HCT116 (cell line): Measurements from ENCODE around the gene NAALADL2. TPM values are rescaled to one million over a fixed set of nuclear protein-coding genes. Genes with fewer than 3 reads are reported as not detected.

Source experiments
- ATAC-seq: fragments of 200-7000 bp; cut with Tn5 transposase; 2 replicates; pipeline ENCODE4 v1.9.1; 2020; ENCODE audit warnings: mild to moderate bottlenecking, moderate library complexity
- BruUV-seq: library from RNA; stranded (reverse); fragments of 400-500 nt; replicated peaks from 2 replicates; lab custom pipeline; 2021; lab: Mats Ljungman, UMichigan
- CTCF ChIA-PET: fragments of 300-600 bp; sonication (Branson Sonifier 250); formaldehyde crosslinking; loops from one replicate; lab custom pipeline; 2021; ENCODE audit warnings: antibody characterized with exemption; lab: Charles Lee
- POLR2A ChIA-PET: fragments of 300-600, 350-600 bp; sonication (Branson Sonifier 250); formaldehyde crosslinking; loops from one replicate; lab custom pipeline; 2021; ENCODE audit warnings: antibody characterized with exemption; lab: Charles Lee
- RAD21 ChIA-PET, 2 experiments: fragments of 300-600 bp; sonication (Branson Sonifier 250); formaldehyde crosslinking; loops; one replicate each; lab custom pipeline; 2023; ENCODE audit warnings: low total read pairs in 2 of 2; ENCODE audit not compliant: uncharacterized antibody in 2 of 2, unreplicated experiment in 2 of 2, low non-redundant PET in 1 of 2; lab: Charles Lee
- DNase-seq: peaks from one replicate; pipeline ENCODE4 v3.0.0-alpha.2; 2010; ENCODE audit warnings: low read depth, low spot score
- H2AFZ ChIP-seq: fragments of 200-600 bp; shearing (Covaris generic), sonication (generic); 2 replicates; pipeline ENCODE4 v1.6.1; 2017; ENCODE audit warnings: low read depth, mixed run types, mixed read lengths, antibody characterized with exemption, low read length; ENCODE audit not compliant: poor library complexity, severe bottlenecking
- H3K27ac ChIP-seq: 2 replicates; pipeline ENCODE4 v1.5.1; 2012; ENCODE audit warnings: low read depth, low read length
- H3K27me3 ChIP-seq: fragments of 200-600 bp; sonication (generic); 2 replicates; pipeline ENCODE4 v1.6.1; 2016; ENCODE audit warnings: mixed run types, low read length, mixed read lengths; ENCODE audit not compliant: insufficient read depth
- H3K36me3 ChIP-seq, 2 experiments: fragments of 200-500 bp in 1 of 2; fragments of 200-600 bp in 1 of 2; sonication (Bioruptor generic) in 1 of 2; sonication (generic) in 1 of 2; 2 replicates each; pipeline versions ENCODE4 v1.5.1 to v1.6.1; 2014 to 2016; ENCODE audit warnings: low read length in 2 of 2, inconsistent platforms in 1 of 2, mixed read lengths in 1 of 2, mixed run types in 1 of 2; ENCODE audit not compliant: insufficient read depth in 2 of 2, control insufficient read depth in 1 of 2
- H3K4me1 ChIP-seq, 2 experiments: fragments of 200-600 bp in 1 of 2; sonication (generic) in 1 of 2; 2 replicates each; pipeline versions ENCODE4 v1.5.1 to v1.6.1; 2012 to 2017; ENCODE audit warnings: low read length in 2 of 2, inconsistent platforms in 1 of 2, mild to moderate bottlenecking in 1 of 2, mixed read lengths in 1 of 2, mixed run types in 1 of 2, moderate library complexity in 1 of 2; ENCODE audit not compliant: insufficient read depth in 2 of 2, control insufficient read depth in 1 of 2
- H3K4me2 ChIP-seq: fragments of 200-600 bp; sonication (generic); 2 replicates; pipeline ENCODE4 v1.6.1; 2017; ENCODE audit warnings: mixed run types, low read length, mixed read lengths
- H3K4me3 ChIP-seq, 2 experiments: fragments of 200-600 bp in 1 of 2; sonication (generic) in 1 of 2; replicated peaks in 1 of 2; 2 replicates each; pipeline ENCODE4 v1.5.1; 2011 to 2016; ENCODE audit warnings: low read length in 2 of 2, control low read depth in 1 of 2, low read depth in 1 of 2, mild to moderate bottlenecking in 1 of 2, mixed read lengths in 1 of 2, mixed run types in 1 of 2
- H3K79me2 ChIP-seq: fragments of 200-600 bp; sonication (generic); 2 replicates; pipeline ENCODE4 v1.6.1; 2017; ENCODE audit warnings: mild to moderate bottlenecking, mixed run types, low read length, moderate library complexity, mixed read lengths; ENCODE audit not compliant: insufficient read depth
- H3K9ac ChIP-seq: fragments of 200-600 bp; sonication (generic); 2 replicates; pipeline ENCODE4 v1.6.1; 2016; ENCODE audit warnings: low read length, mixed read lengths
- H3K9me2 ChIP-seq: fragments of 200-600 bp; sonication (generic), shearing (Covaris generic); 2 replicates; pipeline ENCODE4 v1.6.1; 2017; ENCODE audit warnings: mixed run types, mild to moderate bottlenecking, moderate library complexity; ENCODE audit not compliant: insufficient read depth
- H3K9me3 ChIP-seq, 2 experiments: fragments of 200-500 bp in 1 of 2; fragments of 200-600 bp in 1 of 2; sonication (Bioruptor generic) in 1 of 2; sonication (generic) in 1 of 2; 2 replicates each; pipeline ENCODE4 v1.6.1; 2014 to 2017; ENCODE audit warnings: low read length in 2 of 2, mixed read lengths in 2 of 2, inconsistent platforms in 1 of 2, low read depth in 1 of 2, mild to moderate bottlenecking in 1 of 2, mixed run types in 1 of 2, moderate library complexity in 1 of 2; ENCODE audit not compliant: control insufficient read depth in 1 of 2, insufficient read depth in 1 of 2
- H4K20me1 ChIP-seq: fragments of 200-600 bp; sonication (generic), shearing (Covaris generic); 2 replicates; pipeline ENCODE4 v1.6.1; 2017; ENCODE audit warnings: mixed run types, mild to moderate bottlenecking, moderate library complexity; ENCODE audit not compliant: insufficient read depth
- CBX3 ChIP-seq: IDR thresholded peaks from 2 replicates; pipeline ENCODE4 v1.6.1; 2012; ENCODE audit warnings: low read depth
- CEBPB ChIP-seq: IDR thresholded peaks from 2 replicates; pipeline ENCODE4 v1.6.1; 2012; ENCODE audit warnings: low read depth
- EGR1 ChIP-seq: IDR thresholded peaks from 2 replicates; pipeline ENCODE4 v1.6.1; 2012; ENCODE audit warnings: low read depth
- ELF1 ChIP-seq: IDR thresholded peaks from 2 replicates; pipeline ENCODE4 v1.6.1; 2012; ENCODE audit warnings: low read depth, borderline replicate concordance
- EZH2 ChIP-seq: fragments of 200-600 bp; sonication (generic); IDR thresholded peaks from 2 replicates; pipeline ENCODE4 v1.6.1; 2017; ENCODE audit warnings: antibody characterized with exemption, mixed run types
- EZH2phosphoT487 ChIP-seq: fragments of 200-600 bp; IDR thresholded peaks from 2 replicates; pipeline ENCODE4 v1.6.1; 2018; ENCODE audit warnings: antibody characterized with exemption, borderline replicate concordance
- FOSL1 ChIP-seq: IDR thresholded peaks from 2 replicates; pipeline ENCODE4 v1.6.1; 2012; ENCODE audit warnings: low read depth
- POLR2A ChIP-seq: IDR thresholded peaks from 2 replicates; pipeline ENCODE4 v1.7.0; 2011; ENCODE audit warnings: borderline replicate concordance; ENCODE audit not compliant: insufficient read depth, insufficient read length; ENCODE audit errors: extremely low read depth
- POLR2AphosphoS5 ChIP-seq: IDR thresholded peaks from 2 replicates; pipeline ENCODE4 v1.6.1; 2011; ENCODE audit warnings: mild to moderate bottlenecking, low read depth, low read length, moderate library complexity
- RAD21 ChIP-seq: IDR thresholded peaks from 2 replicates; pipeline ENCODE4 v1.6.1; 2012; ENCODE audit warnings: low read depth, mild to moderate bottlenecking
- YY1 ChIP-seq: IDR thresholded peaks from 2 replicates; pipeline ENCODE4 v1.6.1; 2011; ENCODE audit warnings: low read length, low read depth, moderate library complexity, mild to moderate bottlenecking; ENCODE audit not compliant: insufficient replicate concordance; ENCODE audit errors: extremely low read depth
- ZNF274 ChIP-seq: fragments of 200-500 bp; sonication (Bioruptor generic); IDR thresholded peaks from 2 replicates; pipeline ENCODE4 v1.6.1; 2014; ENCODE audit warnings: mild to moderate bottlenecking, low read depth, low read length, inconsistent platforms
- intact Hi-C: fragments of 100-400 bp; cut with micrococcal nuclease; formaldehyde crosslinking; loops from 2 replicates; pipeline ENCODE4 v1.10.0; 2022
- total RNA-seq: library from RNA; stranded (reverse); gene quantifications from one replicate; pipeline ENCODE4 v1.2.1, GENCODE V29; 2021; ENCODE audit not compliant: unreplicated experiment
- TF ChIP-seq, protein P1 (sequence below): IDR thresholded peaks from 2 replicates; pipeline ENCODE4 v1.6.1; 2011; ENCODE audit warnings: mild to moderate bottlenecking, low read length, moderate library complexity; ENCODE audit not compliant: insufficient replicate concordance; ENCODE audit errors: extremely low read depth
- TF ChIP-seq, protein P2 (sequence below): IDR thresholded peaks from 2 replicates; pipeline ENCODE4 v1.6.1; 2012
- TF ChIP-seq, protein P3 (sequence below), 3 experiments: fragments of 200-600 bp in 1 of 3; sonication (generic) in 1 of 3; IDR thresholded peaks in 2 of 3; conservative IDR thresholded peaks in 1 of 3; 2 replicates each; pipeline ENCODE4 v1.5.1; 2012 to 2017; ENCODE audit warnings: low read depth in 2 of 3, low read length in 2 of 3, antibody characterized with exemption in 1 of 3, borderline replicate concordance in 1 of 3, control low read depth in 1 of 3, mild to moderate bottlenecking in 1 of 3, mixed read lengths in 1 of 3, mixed run types in 1 of 3, moderate library complexity in 1 of 3; ENCODE audit not compliant: insufficient read depth in 1 of 3
- TF ChIP-seq, protein P4 (sequence below): IDR thresholded peaks from 2 replicates; pipeline ENCODE4 v1.6.1; 2012; ENCODE audit warnings: low read depth
- TF ChIP-seq, protein P5 (sequence below): IDR thresholded peaks from 2 replicates; pipeline ENCODE4 v1.6.1; 2012

NAALADL2 gene
- total RNA-seq, 1 experiment from 2014 or later, result 2.9 TPM

DNA sequence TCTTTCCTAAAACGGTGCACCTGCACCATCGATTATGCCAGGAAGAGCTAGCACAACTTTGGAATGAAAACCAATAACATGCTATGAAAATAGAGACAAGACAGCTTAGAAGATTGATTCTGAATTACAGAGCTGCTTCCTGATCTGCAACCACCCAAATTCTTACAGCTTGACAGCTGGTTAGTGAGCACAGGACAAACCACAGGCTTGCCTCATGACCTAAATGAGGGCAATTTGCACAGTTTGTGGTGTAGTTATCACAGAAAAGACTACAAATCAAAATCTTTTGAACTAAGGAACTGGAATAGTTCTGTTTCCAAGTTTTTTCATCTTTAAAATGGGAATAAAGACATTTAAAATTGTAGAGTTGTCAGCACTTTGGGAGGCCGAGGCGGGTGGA is 533.5 kb downstream of the NAALADL2 start:
- intact Hi-C loops, result no loop called here
- no peak overlapping the region for H3K4me3 ChIP-seq
- no peaks in the 10 kb centered on the region for H3K4me1 ChIP-seq
- no peaks in the 10 kb centered on the region for H3K9me3 ChIP-seq
- ChIA-PET POLR2A (no interaction called here), RAD21 (interaction anchor here in 1 of 2 experiments (0.7 kb wide), 1 partner anchor 247 kb away, joined by 5 read pairs; no protein-coding TSS in a partner anchor), CTCF (no interaction called here)
- DNase-seq, result no peak
- H3K79me2 ChIP-seq, result no peaks in the 10 kb centered on the region
- no peak overlapping the region for H3K27ac ChIP-seq
- H3K36me3 ChIP-seq, result no peaks in the 10 kb centered on the region
- no peaks in the 10 kb centered on the region for H4K20me1 ChIP-seq
- no peak overlapping the region for H3K4me2 ChIP-seq
- H3K9ac ChIP-seq, result no peak overlapping the region
- ATAC-seq, result no peak
- no peaks in the 10 kb centered on the region for H3K9me2 ChIP-seq
- no TSS peak for BruUV-seq
- TF ChIP-seq RAD21, result no peak
- no peak for TF ChIP-seq YY1
- TF ChIP-seq EGR1, result no peak
- no peak for TF ChIP-seq ELF1
- TF ChIP-seq ZNF274, result no peak
- TF ChIP-seq POLR2AphosphoS5, result no peak
- TF ChIP-seq, protein P1, sequence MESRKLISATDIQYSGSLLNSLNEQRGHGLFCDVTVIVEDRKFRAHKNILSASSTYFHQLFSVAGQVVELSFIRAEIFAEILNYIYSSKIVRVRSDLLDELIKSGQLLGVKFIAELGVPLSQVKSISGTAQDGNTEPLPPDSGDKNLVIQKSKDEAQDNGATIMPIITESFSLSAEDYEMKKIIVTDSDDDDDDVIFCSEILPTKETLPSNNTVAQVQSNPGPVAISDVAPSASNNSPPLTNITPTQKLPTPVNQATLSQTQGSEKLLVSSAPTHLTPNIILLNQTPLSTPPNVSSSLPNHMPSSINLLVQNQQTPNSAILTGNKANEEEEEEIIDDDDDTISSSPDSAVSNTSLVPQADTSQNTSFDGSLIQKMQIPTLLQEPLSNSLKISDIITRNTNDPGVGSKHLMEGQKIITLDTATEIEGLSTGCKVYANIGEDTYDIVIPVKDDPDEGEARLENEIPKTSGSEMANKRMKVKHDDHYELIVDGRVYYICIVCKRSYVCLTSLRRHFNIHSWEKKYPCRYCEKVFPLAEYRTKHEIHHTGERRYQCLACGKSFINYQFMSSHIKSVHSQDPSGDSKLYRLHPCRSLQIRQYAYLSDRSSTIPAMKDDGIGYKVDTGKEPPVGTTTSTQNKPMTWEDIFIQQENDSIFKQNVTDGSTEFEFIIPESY, result no peak
- TF ChIP-seq, protein P2, sequence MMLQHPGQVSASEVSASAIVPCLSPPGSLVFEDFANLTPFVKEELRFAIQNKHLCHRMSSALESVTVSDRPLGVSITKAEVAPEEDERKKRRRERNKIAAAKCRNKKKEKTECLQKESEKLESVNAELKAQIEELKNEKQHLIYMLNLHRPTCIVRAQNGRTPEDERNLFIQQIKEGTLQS, result no peak
- TF ChIP-seq CBX3, result no peak
- TF ChIP-seq EZH2, result no peak
- no peak for TF ChIP-seq CEBPB
- TF ChIP-seq, protein P3, sequence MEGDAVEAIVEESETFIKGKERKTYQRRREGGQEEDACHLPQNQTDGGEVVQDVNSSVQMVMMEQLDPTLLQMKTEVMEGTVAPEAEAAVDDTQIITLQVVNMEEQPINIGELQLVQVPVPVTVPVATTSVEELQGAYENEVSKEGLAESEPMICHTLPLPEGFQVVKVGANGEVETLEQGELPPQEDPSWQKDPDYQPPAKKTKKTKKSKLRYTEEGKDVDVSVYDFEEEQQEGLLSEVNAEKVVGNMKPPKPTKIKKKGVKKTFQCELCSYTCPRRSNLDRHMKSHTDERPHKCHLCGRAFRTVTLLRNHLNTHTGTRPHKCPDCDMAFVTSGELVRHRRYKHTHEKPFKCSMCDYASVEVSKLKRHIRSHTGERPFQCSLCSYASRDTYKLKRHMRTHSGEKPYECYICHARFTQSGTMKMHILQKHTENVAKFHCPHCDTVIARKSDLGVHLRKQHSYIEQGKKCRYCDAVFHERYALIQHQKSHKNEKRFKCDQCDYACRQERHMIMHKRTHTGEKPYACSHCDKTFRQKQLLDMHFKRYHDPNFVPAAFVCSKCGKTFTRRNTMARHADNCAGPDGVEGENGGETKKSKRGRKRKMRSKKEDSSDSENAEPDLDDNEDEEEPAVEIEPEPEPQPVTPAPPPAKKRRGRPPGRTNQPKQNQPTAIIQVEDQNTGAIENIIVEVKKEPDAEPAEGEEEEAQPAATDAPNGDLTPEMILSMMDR (IDR thresholded peaks at IDR 0.05 in 2 of 3, conservative IDR thresholded peaks at IDR 0.05 in 1 of 3; ENCODE audit: borderline replicate concordance in 1 of 3, insufficient read depth in 1 of 3, low read depth in 2 of 3, low read length in 2 of 3), result no peak
- TF ChIP-seq, protein P4, sequence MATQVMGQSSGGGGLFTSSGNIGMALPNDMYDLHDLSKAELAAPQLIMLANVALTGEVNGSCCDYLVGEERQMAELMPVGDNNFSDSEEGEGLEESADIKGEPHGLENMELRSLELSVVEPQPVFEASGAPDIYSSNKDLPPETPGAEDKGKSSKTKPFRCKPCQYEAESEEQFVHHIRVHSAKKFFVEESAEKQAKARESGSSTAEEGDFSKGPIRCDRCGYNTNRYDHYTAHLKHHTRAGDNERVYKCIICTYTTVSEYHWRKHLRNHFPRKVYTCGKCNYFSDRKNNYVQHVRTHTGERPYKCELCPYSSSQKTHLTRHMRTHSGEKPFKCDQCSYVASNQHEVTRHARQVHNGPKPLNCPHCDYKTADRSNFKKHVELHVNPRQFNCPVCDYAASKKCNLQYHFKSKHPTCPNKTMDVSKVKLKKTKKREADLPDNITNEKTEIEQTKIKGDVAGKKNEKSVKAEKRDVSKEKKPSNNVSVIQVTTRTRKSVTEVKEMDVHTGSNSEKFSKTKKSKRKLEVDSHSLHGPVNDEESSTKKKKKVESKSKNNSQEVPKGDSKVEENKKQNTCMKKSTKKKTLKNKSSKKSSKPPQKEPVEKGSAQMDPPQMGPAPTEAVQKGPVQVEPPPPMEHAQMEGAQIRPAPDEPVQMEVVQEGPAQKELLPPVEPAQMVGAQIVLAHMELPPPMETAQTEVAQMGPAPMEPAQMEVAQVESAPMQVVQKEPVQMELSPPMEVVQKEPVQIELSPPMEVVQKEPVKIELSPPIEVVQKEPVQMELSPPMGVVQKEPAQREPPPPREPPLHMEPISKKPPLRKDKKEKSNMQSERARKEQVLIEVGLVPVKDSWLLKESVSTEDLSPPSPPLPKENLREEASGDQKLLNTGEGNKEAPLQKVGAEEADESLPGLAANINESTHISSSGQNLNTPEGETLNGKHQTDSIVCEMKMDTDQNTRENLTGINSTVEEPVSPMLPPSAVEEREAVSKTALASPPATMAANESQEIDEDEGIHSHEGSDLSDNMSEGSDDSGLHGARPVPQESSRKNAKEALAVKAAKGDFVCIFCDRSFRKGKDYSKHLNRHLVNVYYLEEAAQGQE, result no peak
- TF ChIP-seq, protein P5, sequence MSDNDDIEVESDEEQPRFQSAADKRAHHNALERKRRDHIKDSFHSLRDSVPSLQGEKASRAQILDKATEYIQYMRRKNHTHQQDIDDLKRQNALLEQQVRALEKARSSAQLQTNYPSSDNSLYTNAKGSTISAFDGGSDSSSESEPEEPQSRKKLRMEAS, result no peak
- TF ChIP-seq FOSL1, result no peak
- TF ChIP-seq POLR2A, result no peak
- no peak for TF ChIP-seq EZH2phosphoT487
- H2AFZ ChIP-seq, result no peak overlapping the region
- H3K27me3 ChIP-seq, result no peaks in the 10 kb centered on the region
